AG09319 (cell line): Measurements from ENCODE around the gene RPS6KA2.
"Not testable (repeated sequence)": the region's sequence is repeated elsewhere in the genome, so short reads cannot be mapped to it uniquely, and the experiment has no call there.

Experiments used
- DNase-seq: peaks from one replicate; pipeline ENCODE4 v3.0.0-alpha.2; 2010; ENCODE audit warnings: low read depth; ENCODE audit errors: extremely low read depth
- CTCF ChIP-seq: IDR thresholded peaks from 2 replicates; pipeline ENCODE4 v1.5.1; 2011; ENCODE audit warnings: low read depth, mild to moderate bottlenecking, inconsistent platforms, low read length, moderate library complexity

RPS6KA2 gene

GRCh38 chr6:166639921-166640320 lies 12.9 kb upstream of the RPS6KA2 start:
- TF ChIP-seq CTCF: no peak
- DNase-seq: no peak

GRCh38 chr6:166638573-166638964 lies 11.5 kb upstream of the RPS6KA2 start:
- TF ChIP-seq CTCF: no peak
- DNase-seq: no peak

GRCh38 chr6:166637812-166638572 lies 10.9 kb upstream of the RPS6KA2 start:
- no peak for DNase-seq
- no peak for TF ChIP-seq CTCF

GRCh38 chr6:166636934-166637333 lies 9.9 kb upstream of the RPS6KA2 start:
- DNase-seq: no peak
- no peak for TF ChIP-seq CTCF

GRCh38 chr6:166636191-166636933 lies 9.3 kb upstream of the RPS6KA2 start:
- no peak for DNase-seq
- no peak for TF ChIP-seq CTCF

- TF ChIP-seq CTCF: no peak
- no peak for DNase-seq
Observed at GRCh38 chr6:166635013-166635970, 8.2 kb upstream of the RPS6KA2 start.

- not testable (repeated sequence) for DNase-seq
Observed at GRCh38 chr6:166634581-166634980, 7.5 kb upstream of the RPS6KA2 start.
